Pancreas (tissue), 10 donors: ENCODE data around the gene EPHB2. TPM values are rescaled to one million over a fixed set of nuclear protein-coding genes. Genes with fewer than 3 reads are reported as not detected.

Experiments used
- ATAC-seq, 4 donors: fragments of 200-7000 bp; cut with Tn5 transposase; one replicate each; pipeline versions ENCODE4 v1.8.0 to v1.9.1; 2020; ENCODE audit warnings: mild to moderate bottlenecking in 4 of 4, moderate library complexity in 4 of 4
- DNase-seq, 6 donors: peaks; one replicate each; pipeline ENCODE4 v3.0.0-alpha.2; 2020
- FAIRE-seq: peaks from 2 replicates; lab custom pipeline; 2012; peaks lifted over from hg19 to GRCh38; lab: Jason Lieb, UNC
- H3K27ac ChIP-seq, 4 donors: fragments of 200-600 bp; sonication (generic); 1 replicate in 3 of 4; 2 replicates in 1 of 4; pipeline versions ENCODE4 v1.5.0 to v1.8.0; 2020
- H3K27me3 ChIP-seq, 4 donors: fragments of 200-600 bp; one replicate each; pipeline ENCODE4 v1.8.0; 2021
- H3K36me3 ChIP-seq, 3 donors: fragments of 200-600 bp; sonication (generic) in 1 of 3; one replicate each; pipeline versions ENCODE4 v1.5.0 to v1.8.0; 2020 to 2021
- H3K4me1 ChIP-seq, 3 donors: fragments of 200-600 bp; one replicate each; pipeline ENCODE4 v1.8.0; 2021
- H3K4me3 ChIP-seq, 4 donors: fragments of 200-600 bp; sonication (generic) in 2 of 4; one replicate each; pipeline versions ENCODE4 v1.5.0 to v1.8.0; 2020 to 2021
- H3K9me3 ChIP-seq, 4 donors: fragments of 200-600 bp; one replicate each; pipeline ENCODE4 v1.8.0; 2021
- CTCF ChIP-seq, 4 donors: fragments of 200-600 bp; sonication (generic) in 3 of 4; IDR thresholded peaks; one replicate each; pipeline versions ENCODE4 v1.5.0 to v1.8.0; 2021; ENCODE audit warnings: antibody characterized with exemption in 4 of 4
- WGBS, 2 donors: extraction: QIAGEN DNeasy Blood & Tissue Kit; methylation state at CpG; one replicate each; pipeline ENCODE4 v1.1.7; 2013; 5-methylcytosine and 5-hydroxymethylcytosine counted together
- intact Hi-C, 3 donors: fragments of 100-400 bp; cut with DNase I; formaldehyde crosslinking; loops; one replicate each; pipeline versions ENCODE4 v1.11.1 to v1.14.2; 2022
- polyA plus RNA-seq, 2 donors: library from polyadenylated mRNA; stranded (reverse); fragments of 200-250 nt; gene quantifications; one replicate each; pipeline ENCODE4 v1.2.3, GENCODE V29; 2013
- total RNA-seq, 6 donors: library from RNA; stranded (reverse); fragmentation: NEBNext Ultra II Directional in 4 of 6; extraction: Animal tissue kit (Norgen Biotek cat#: 25700) in 4 of 6; gene quantifications; one replicate each; pipeline versions ENCODE4 v1.2.1 to v1.2.4, GENCODE V29; 2021 to 2023
- donor health status: healthy with polysubstance abuse.
- donor health status: DM: no; HTN: no; CAD: no; lungs with moderate emphysema.
- donor health status: DM: no; HTN: no; CAD: no.
- donor health status: control.
- donor health status: control.
- donor health status: Bipolar disorder and iron deficiency.
- donor health status: DM: yes; HTN: yes; CAD: no.
- donor health status: DM: no; HTN: no; CAD: no.
- donor health status: DM: no; HTN: no; CAD: no.
- donor health status: DM: yes; HTN: yes; CAD: no.

The EPHB2 gene
- total and polyA plus RNA-seq, 8 donors: 1.3 to 10.0 (median 4.4) TPM

DNA sequence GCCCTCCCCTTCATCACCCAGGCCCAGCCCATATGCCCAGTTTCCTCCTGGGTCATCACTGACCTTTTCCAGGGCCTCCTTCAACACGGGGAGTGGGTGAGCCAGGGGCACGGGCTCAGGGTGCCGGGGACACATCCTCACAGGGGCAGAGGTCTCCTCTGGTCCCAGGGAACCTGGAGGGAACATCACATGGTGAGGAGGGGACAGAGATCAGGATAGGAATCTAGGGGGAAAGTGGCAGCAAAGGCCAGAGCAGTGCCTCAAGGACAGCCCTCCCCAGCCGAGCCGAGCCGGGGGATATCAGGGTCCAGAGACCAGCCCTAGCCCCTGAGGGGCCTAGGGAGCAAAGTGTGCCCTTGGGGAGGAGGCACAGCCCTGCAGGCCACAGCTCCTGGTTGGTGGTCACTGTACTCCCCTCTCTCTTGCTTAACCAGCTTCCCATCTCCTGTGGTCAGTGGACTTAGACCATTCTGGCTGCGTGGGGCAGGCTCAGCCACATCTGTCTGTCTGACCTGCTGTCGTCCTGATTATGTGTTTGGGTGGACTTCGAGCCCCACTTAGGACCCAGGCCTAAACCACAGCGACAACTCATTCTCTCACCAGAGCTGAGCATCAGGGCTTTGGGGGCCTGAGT is 252.5 kb downstream of the EPHB2 start:
- intact Hi-C loops: loop anchor here in 1 of 3 donors (10.0 kb wide), 1 partner anchor 258 kb away; no protein-coding TSS in a partner anchor
- no peak for DNase-seq
- Histone ChIP-seq H3K9me3 (no peaks in the 10 kb centered on the region), H3K4me3 (no peak overlapping the region), H3K4me1 (no peaks in the 10 kb centered on the region), H3K36me3 (no peaks in the 10 kb centered on the region), H3K27me3 (no peaks in the 10 kb centered on the region), H3K27ac (no peak overlapping the region)
- FAIRE-seq: no peak
- 73 to 74% methylated on average over 10 of the region's 10 CpGs for WGBS, 2 donors
- ATAC-seq: no peak
- TF ChIP-seq CTCF (IDR thresholded peaks at IDR 0.05): no peak

DNA sequence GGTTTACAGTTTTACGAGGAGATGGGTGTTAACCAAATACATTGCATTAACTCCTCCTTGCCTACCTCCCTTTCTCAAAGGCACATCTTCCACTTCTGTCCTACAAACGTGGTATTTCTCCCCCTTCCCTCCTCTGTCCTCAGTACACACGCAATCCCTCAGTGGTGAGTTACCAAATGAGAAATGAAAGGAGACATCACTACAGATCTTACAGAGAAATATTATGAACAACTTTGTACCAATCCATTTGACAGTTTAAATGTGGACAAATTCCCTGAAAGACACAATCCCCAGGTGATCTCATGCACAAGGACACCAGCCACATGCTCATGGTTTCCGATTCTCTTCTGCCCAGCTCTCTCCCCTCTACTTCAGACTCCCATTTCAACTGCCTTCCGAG is 255.7 kb downstream of the EPHB2 start:
- intact Hi-C loops: loop anchor here in 1 of 3 donors (10.0 kb wide), 1 partner anchor 262 kb away; no protein-coding TSS in a partner anchor
- no peaks in the 10 kb centered on the region for H3K4me1 ChIP-seq
- FAIRE-seq: no peak

GRCh38 chr1:22967833-22968232 is 257.2 kb downstream of the EPHB2 start:
- intact Hi-C loops: loop anchor here in 1 of 3 donors (10.0 kb wide), 1 partner anchor 263 kb away; no protein-coding TSS in a partner anchor
- Histone ChIP-seq H3K4me1 (no peaks in the 10 kb centered on the region), H3K4me3 (no peak overlapping the region), H3K36me3 (no peaks in the 10 kb centered on the region), H3K27me3 (no peaks in the 10 kb centered on the region), H3K27ac (no peak overlapping the region), H3K9me3 (no peaks in the 10 kb centered on the region)
- no peak for ATAC-seq
- no peak for DNase-seq
- WGBS, 2 donors: 53 to 66% methylated on average over 2 of the region's 2 CpGs
- no peak for FAIRE-seq
- TF ChIP-seq CTCF (IDR thresholded peaks at IDR 0.05): no peak

More for the DNA sequence above, 255.7 kb downstream of the EPHB2 start:
- Histone ChIP-seq H3K9me3 (no peaks in the 10 kb centered on the region), H3K27ac (no peak overlapping the region), H3K36me3 (no peaks in the 10 kb centered on the region), H3K27me3 (no peaks in the 10 kb centered on the region), H3K4me3 (no peak overlapping the region)
- 84 to 86% methylated on average over 5 of the region's 5 CpGs for WGBS, 2 donors
- ATAC-seq: no peak
- no peak for DNase-seq
- no peak for TF ChIP-seq CTCF (IDR thresholded peaks at IDR 0.05)

DNA sequence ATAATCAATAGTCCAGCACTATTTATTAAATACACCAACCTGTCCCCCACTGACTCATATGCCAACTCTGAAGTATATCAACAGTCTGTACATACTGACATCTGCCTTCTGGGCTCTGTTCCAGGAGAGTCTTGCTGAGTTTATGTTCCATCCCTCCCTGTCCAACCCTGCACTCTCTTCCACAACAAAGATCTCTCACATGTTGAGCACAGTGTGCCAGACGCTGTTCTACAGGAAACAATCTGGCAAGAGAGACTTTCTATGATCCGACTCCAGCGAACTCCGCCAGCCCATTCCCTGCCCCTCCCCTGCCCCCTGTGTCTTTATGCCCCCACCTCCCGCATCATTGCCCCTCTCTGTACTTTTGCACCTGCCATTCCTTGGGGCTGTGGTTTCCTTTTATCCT is 258.7 kb downstream of the EPHB2 start:
- no peak for FAIRE-seq
- no peaks in the 10 kb centered on the region for H3K27me3 ChIP-seq
- no peak overlapping the region for H3K4me3 ChIP-seq
- no peaks in the 10 kb centered on the region for H3K9me3 ChIP-seq
- peak in 3 of 6 donors; percentile 46 to 49 (median 48) for DNase-seq
- intact Hi-C loops: loop anchor here in 1 of 3 donors (10.0 kb wide), 1 partner anchor 265 kb away; no protein-coding TSS in a partner anchor
- H3K36me3 ChIP-seq: no peaks in the 10 kb centered on the region
- H3K4me1 ChIP-seq: no peaks in the 10 kb centered on the region
- no peak overlapping the region for H3K27ac ChIP-seq
- TF ChIP-seq CTCF (IDR thresholded peaks at IDR 0.05): no peak
- WGBS, 2 donors: 1% methylated on average over 5 of the region's 5 CpGs
- ATAC-seq: peak; percentile 79 to 88 (median 87)

- no peaks in the 10 kb centered on the region for H3K4me1 ChIP-seq
- H3K4me3 ChIP-seq: no peak overlapping the region
- no peak for ATAC-seq
- no peak for FAIRE-seq
- intact Hi-C loops: loop anchor here in 1 of 3 donors (10.0 kb wide), 1 partner anchor 215 kb away; no protein-coding TSS in a partner anchor
- WGBS, 2 donors: 79 to 84% methylated on average over 2 of the region's 2 CpGs
- H3K9me3 ChIP-seq: no peaks in the 10 kb centered on the region
- no peak for DNase-seq
- TF ChIP-seq CTCF (IDR thresholded peaks at IDR 0.05): no peak
- H3K27me3 ChIP-seq: no peaks in the 10 kb centered on the region
- no peak overlapping the region for H3K27ac ChIP-seq
- no peaks in the 10 kb centered on the region for H3K36me3 ChIP-seq
Measured at GRCh38 chr1:22970096-22970495, 259.5 kb downstream of the EPHB2 start.
